ENCODE results near the gene GCAT.

GCAT gene

GRCh38 chr22:37830093-37830842, 22.5 kb downstream of the GCAT start:
- no peak for ATAC-seq
- TF ChIP-seq SNAI2 (CRISPR knock-in tag; IDR thresholded peaks at IDR 0.05), result no peak
- no peak for TF ChIP-seq ESRRG (CRISPR knock-in tag; IDR thresholded peaks at IDR 0.05)
- TF ChIP-seq RARB (CRISPR knock-in tag; IDR thresholded peaks at IDR 0.05), result no peak
- TF ChIP-seq BACH2 (CRISPR knock-in tag; IDR thresholded peaks at IDR 0.05; ENCODE audit: borderline replicate concordance), result no peak
- no peak for TF ChIP-seq ISL1 (CRISPR knock-in tag; IDR thresholded peaks at IDR 0.05)
- TF ChIP-seq ZNF70 (CRISPR knock-in tag; IDR thresholded peaks at IDR 0.05), result no peak
- no peak for TF ChIP-seq CSRNP3 (CRISPR knock-in tag; IDR thresholded peaks at IDR 0.05)
- TF ChIP-seq ARNTL (CRISPR knock-in tag; IDR thresholded peaks at IDR 0.05; ENCODE audit: borderline replicate concordance, low read depth), result no peak

- TF ChIP-seq GLIS3 (CRISPR knock-in tag; IDR thresholded peaks at IDR 0.05) (no peak), CSRNP3 (CRISPR knock-in tag; IDR thresholded peaks at IDR 0.05) (no peak), TOX (CRISPR knock-in tag; IDR thresholded peaks at IDR 0.05; ENCODE audit: borderline replicate concordance) (no peak), ESRRG (CRISPR knock-in tag; IDR thresholded peaks at IDR 0.05) (no peak), RARB (CRISPR knock-in tag; IDR thresholded peaks at IDR 0.05) (no peak), PATZ1 (CRISPR knock-in tag; IDR thresholded peaks at IDR 0.05; ENCODE audit: borderline replicate concordance) (no peak), CREB5 (CRISPR knock-in tag; IDR thresholded peaks at IDR 0.05; ENCODE audit: low read depth) (no peak)
- ATAC-seq, result no peak
These were observed 23.7 kb downstream of the GCAT start for GRCh38 chr22:37831472-37831871.

GRCh38 chr22:37832022-37832857, 24.5 kb downstream of the GCAT start:
- TF ChIP-seq POU6F1 (CRISPR knock-in tag; IDR thresholded peaks at IDR 0.05; ENCODE audit: borderline replicate concordance, low read depth), result no peak
- TF ChIP-seq TCF4 (CRISPR knock-in tag; IDR thresholded peaks at IDR 0.05; ENCODE audit: borderline replicate concordance), result no peak
- TF ChIP-seq ZNF70 (CRISPR knock-in tag; IDR thresholded peaks at IDR 0.05), result no peak
- TF ChIP-seq TSHZ2 (CRISPR knock-in tag; IDR thresholded peaks at IDR 0.05), result no peak
- no peak for TF ChIP-seq ZFP30 (CRISPR knock-in tag; IDR thresholded peaks at IDR 0.05)
- TF ChIP-seq ESRRG (CRISPR knock-in tag; IDR thresholded peaks at IDR 0.05), result no peak
- no peak for TF ChIP-seq CSDC2 (CRISPR knock-in tag; IDR thresholded peaks at IDR 0.05)
- no peak for TF ChIP-seq ZFP3 (CRISPR knock-in tag; IDR thresholded peaks at IDR 0.05)
- TF ChIP-seq TOX (CRISPR knock-in tag; IDR thresholded peaks at IDR 0.05; ENCODE audit: borderline replicate concordance), result no peak
- no peak for TF ChIP-seq CREB5 (CRISPR knock-in tag; IDR thresholded peaks at IDR 0.05; ENCODE audit: low read depth)
- no peak for ATAC-seq

Data from SK-N-SH treated with all-trans-retinoic acid at 6 μM for 48 hours (cell line).